Measurements from ENCODE around the gene GALM.

DNA sequence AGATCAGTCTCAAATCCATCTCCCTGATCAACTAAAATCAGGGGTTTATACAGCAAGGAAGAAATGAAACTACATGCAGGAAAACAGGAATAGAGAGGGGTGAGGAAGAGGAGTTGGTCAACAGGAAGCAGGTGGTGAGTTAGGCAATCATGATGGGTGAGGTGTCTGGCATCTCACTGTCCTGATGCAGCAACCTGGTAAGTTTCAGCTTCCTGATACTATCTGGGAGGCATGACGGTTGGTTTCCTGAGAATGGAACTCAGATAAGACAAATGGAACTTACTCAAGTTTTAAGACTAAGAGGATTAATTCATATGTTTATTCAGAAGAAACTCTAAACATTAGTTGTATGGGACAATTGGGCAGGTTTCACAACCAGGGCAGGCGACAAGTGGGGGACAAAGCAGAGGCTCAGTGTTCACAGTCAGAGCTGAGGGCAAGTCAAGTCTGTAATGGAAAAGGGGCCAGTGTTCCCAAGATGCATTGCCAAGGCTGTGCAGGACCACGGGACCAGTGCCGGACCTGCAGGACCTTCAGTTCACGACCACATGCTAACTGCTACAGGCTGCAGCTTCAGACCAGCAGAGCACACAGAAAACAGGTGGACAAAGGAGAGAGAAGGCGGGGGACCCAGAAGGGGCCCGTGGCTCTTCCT lies 17.7 kb upstream of the GALM start:
- TF ChIP-seq, protein P1, sequence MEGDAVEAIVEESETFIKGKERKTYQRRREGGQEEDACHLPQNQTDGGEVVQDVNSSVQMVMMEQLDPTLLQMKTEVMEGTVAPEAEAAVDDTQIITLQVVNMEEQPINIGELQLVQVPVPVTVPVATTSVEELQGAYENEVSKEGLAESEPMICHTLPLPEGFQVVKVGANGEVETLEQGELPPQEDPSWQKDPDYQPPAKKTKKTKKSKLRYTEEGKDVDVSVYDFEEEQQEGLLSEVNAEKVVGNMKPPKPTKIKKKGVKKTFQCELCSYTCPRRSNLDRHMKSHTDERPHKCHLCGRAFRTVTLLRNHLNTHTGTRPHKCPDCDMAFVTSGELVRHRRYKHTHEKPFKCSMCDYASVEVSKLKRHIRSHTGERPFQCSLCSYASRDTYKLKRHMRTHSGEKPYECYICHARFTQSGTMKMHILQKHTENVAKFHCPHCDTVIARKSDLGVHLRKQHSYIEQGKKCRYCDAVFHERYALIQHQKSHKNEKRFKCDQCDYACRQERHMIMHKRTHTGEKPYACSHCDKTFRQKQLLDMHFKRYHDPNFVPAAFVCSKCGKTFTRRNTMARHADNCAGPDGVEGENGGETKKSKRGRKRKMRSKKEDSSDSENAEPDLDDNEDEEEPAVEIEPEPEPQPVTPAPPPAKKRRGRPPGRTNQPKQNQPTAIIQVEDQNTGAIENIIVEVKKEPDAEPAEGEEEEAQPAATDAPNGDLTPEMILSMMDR (conservative IDR thresholded peaks at IDR 0.05 in 1 of 2, IDR thresholded peaks at IDR 0.05 in 1 of 2; ENCODE audit: low read depth in 1 of 2, low read length in 2 of 2) = no peak
- no peak for TF ChIP-seq EZH2 (IDR thresholded peaks at IDR 0.05; ENCODE audit: low read length, missing control alignments)
